HG03064 (cell line): ENCODE measurements around the gene CDX1.

ENCODE experiments used
- ATAC-seq: cut with Tn5 transposase; IDR thresholded peaks from one replicate; pipeline ENCODE4 v1.9.1; 2021; ENCODE audit warnings: low read depth; ENCODE audit not compliant: unreplicated experiment

The CDX1 gene

GRCh38 chr5:150180241-150181026 is 13.9 kb downstream of the CDX1 start:
- ATAC-seq: no peak

- no peak for ATAC-seq
Observed at GRCh38 chr5:150181027-150181426, 14.4 kb downstream of the CDX1 start.

GRCh38 chr5:150181766-150182545 is 15.4 kb downstream of the CDX1 start:
- ATAC-seq: no peak

- ATAC-seq: no peak
Observed at GRCh38 chr5:150182774-150183173, 16.2 kb downstream of the CDX1 start.

GRCh38 chr5:150183436-150183835 is 16.9 kb downstream of the CDX1 start:
- ATAC-seq: no peak

- no peak for ATAC-seq
Observed at GRCh38 chr5:150184006-150184405, 17.4 kb downstream of the CDX1 start.

- no peak for ATAC-seq
Observed at GRCh38 chr5:150184990-150185912, 18.7 kb downstream of the CDX1 start.

GRCh38 chr5:150186137-150186536 is 19.6 kb downstream of the CDX1 start:
- ATAC-seq: no peak

GRCh38 chr5:150186897-150187296 is 20.3 kb downstream of the CDX1 start:
- no peak for ATAC-seq

GRCh38 chr5:150188146-150188842 is 21.7 kb downstream of the CDX1 start:
- no peak for ATAC-seq

GRCh38 chr5:150189326-150189725 is 22.7 kb downstream of the CDX1 start:
- ATAC-seq: no peak

GRCh38 chr5:150189728-150190502 is 23.3 kb downstream of the CDX1 start, which contains the start of gene SLC6A7:
TSS of gene SLC6A7 (plus strand) at chr5:150190062. CDS start at chr5:150190328, 266 bp downstream.
- no peak for ATAC-seq

- ATAC-seq: no peak
Observed at GRCh38 chr5:150190503-150190979, 24.0 kb downstream of the CDX1 start.

- no peak for ATAC-seq
Observed at GRCh38 chr5:150190987-150191386, 24.4 kb downstream of the CDX1 start.

GRCh38 chr5:150192462-150192861 is 25.9 kb downstream of the CDX1 start:
- no peak for ATAC-seq

- ATAC-seq: no peak
Observed at GRCh38 chr5:150195736-150196485, 29.3 kb downstream of the CDX1 start.

GRCh38 chr5:150196514-150196913 is 29.9 kb downstream of the CDX1 start:
- no peak for ATAC-seq

- ATAC-seq: no peak
Observed at GRCh38 chr5:150196986-150197385, 30.4 kb downstream of the CDX1 start.

GRCh38 chr5:150197476-150197875 is 30.9 kb downstream of the CDX1 start:
- no peak for ATAC-seq
